ENCODE data around the gene S100A16. TPM values are rescaled to one million over a fixed set of nuclear protein-coding genes. Genes with fewer than 3 reads are reported as not detected.

The S100A16 gene
- total and polyA plus RNA-seq, 9 of the 15 experiments (the other 6 are each of a cell fraction or from before 2014, with no cell fraction given) = 1.6 to 6.9 (median 4.3) TPM

DNA sequence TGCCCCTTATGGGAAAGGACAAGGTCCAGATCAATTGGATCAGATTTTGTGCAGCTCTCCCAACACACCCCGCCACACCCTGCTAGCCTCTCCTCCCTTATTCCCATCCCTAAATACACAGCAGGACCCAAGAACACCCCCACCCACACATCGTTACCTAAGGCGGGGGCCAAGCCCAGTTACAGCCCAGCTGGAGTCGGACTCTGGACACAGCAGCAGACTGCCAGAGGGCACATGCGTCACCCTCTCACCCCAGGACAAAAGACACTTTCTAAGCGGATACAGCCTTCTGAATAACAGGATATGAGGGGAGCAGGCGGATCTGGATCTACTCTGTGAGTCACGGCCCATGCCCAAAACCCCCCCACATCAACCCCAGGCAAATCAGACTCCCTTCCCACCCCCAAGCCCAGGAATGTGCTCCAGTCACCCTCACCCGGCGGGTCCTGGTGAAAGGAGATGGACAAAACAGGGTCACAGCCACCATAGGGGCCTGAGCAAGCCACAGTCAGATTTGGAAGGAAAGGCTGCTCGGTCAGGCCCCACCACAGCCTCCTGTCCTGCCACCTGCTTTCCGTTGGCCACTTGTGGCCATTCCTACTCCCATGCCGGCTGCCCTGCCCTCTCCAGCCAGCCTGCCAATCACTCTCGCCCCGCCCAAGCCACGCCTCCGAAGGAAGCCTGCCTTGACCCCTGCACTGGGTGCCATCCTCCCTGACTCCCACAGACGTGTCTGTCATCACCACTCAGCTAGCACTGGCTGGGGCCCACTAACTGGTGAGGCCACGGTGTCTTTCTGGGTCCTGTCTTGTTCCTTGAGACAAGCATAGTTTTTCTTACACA, 4.0 kb downstream of the S100A16 start (continued):
- TF ChIP-seq, protein P1, sequence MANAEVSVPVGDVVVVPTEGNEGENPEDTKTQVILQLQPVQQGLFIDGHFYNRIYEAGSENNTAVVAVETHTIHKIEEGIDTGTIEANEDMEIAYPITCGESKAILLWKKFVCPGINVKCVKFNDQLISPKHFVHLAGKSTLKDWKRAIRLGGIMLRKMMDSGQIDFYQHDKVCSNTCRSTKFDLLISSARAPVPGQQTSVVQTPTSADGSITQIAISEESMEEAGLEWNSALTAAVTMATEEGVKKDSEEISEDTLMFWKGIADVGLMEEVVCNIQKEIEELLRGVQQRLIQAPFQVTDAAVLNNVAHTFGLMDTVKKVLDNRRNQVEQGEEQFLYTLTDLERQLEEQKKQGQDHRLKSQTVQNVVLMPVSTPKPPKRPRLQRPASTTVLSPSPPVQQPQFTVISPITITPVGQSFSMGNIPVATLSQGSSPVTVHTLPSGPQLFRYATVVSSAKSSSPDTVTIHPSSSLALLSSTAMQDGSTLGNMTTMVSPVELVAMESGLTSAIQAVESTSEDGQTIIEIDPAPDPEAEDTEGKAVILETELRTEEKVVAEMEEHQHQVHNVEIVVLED (CRISPR knock-in tag; IDR thresholded peaks at IDR 0.05) = peak; percentile 62
- TF ChIP-seq MTA3 (IDR thresholded peaks at IDR 0.05; ENCODE audit: borderline replicate concordance) (peak; percentile 62; the same call in 1 of the 2 replicates), PHTF2 (CRISPR knock-in tag; IDR thresholded peaks at IDR 0.05) (no peak), PCBP1 (IDR thresholded peaks at IDR 0.05; ENCODE audit: low read depth, low read length, poor library complexity, severe bottlenecking) (no peak), PHF8 (IDR thresholded peaks at IDR 0.05; ENCODE audit: borderline replicate concordance, low read length) (peak; percentile 25; the same call in 1 of the 2 replicates), RFX7 (CRISPR knock-in tag; IDR thresholded peaks at IDR 0.05) (no peak), CHCHD3 (CRISPR knock-in tag; IDR thresholded peaks at IDR 0.05) (no peak), BCOR (IDR thresholded peaks at IDR 0.05) (0 out of 2 replicates have a peak, but pooled peaks have one; percentile 10), HOXB6 (CRISPR knock-in tag; IDR thresholded peaks at IDR 0.05; ENCODE audit: borderline replicate concordance) (no peak), HDAC2 (IDR thresholded peaks at IDR 0.05) (0 out of 2 replicates have a peak, but pooled peaks have one; percentile 52), RBFOX2 (IDR thresholded peaks at IDR 0.05; ENCODE audit: low read depth, low read length) (peak; percentile 65), DMBX1 (CRISPR knock-in tag; IDR thresholded peaks at IDR 0.05; ENCODE audit: borderline replicate concordance) (no peak; the same call in 1 of the 2 replicates), ZNF174 (CRISPR knock-in tag; IDR thresholded peaks at IDR 0.05) (no peak)
- TF ChIP-seq, protein P2, sequence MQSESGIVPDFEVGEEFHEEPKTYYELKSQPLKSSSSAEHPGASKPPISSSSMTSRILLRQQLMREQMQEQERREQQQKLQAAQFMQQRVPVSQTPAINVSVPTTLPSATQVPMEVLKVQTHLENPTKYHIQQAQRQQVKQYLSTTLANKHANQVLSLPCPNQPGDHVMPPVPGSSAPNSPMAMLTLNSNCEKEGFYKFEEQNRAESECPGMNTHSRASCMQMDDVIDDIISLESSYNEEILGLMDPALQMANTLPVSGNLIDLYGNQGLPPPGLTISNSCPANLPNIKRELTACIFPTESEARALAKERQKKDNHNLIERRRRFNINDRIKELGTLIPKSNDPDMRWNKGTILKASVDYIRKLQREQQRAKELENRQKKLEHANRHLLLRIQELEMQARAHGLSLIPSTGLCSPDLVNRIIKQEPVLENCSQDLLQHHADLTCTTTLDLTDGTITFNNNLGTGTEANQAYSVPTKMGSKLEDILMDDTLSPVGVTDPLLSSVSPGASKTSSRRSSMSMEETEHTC (IDR thresholded peaks at IDR 0.05) = no peak
- TF ChIP-seq, protein P3, sequence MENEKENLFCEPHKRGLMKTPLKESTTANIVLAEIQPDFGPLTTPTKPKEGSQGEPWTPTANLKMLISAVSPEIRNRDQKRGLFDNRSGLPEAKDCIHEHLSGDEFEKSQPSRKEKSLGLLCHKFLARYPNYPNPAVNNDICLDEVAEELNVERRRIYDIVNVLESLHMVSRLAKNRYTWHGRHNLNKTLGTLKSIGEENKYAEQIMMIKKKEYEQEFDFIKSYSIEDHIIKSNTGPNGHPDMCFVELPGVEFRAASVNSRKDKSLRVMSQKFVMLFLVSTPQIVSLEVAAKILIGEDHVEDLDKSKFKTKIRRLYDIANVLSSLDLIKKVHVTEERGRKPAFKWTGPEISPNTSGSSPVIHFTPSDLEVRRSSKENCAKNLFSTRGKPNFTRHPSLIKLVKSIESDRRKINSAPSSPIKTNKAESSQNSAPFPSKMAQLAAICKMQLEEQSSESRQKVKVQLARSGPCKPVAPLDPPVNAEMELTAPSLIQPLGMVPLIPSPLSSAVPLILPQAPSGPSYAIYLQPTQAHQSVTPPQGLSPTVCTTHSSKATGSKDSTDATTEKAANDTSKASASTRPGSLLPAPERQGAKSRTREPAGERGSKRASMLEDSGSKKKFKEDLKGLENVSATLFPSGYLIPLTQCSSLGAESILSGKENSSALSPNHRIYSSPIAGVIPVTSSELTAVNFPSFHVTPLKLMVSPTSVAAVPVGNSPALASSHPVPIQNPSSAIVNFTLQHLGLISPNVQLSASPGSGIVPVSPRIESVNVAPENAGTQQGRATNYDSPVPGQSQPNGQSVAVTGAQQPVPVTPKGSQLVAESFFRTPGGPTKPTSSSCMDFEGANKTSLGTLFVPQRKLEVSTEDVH (IDR thresholded peaks at IDR 0.05; ENCODE audit: low read depth, partially characterized antibody) = no peak
- TF ChIP-seq, protein P4, sequence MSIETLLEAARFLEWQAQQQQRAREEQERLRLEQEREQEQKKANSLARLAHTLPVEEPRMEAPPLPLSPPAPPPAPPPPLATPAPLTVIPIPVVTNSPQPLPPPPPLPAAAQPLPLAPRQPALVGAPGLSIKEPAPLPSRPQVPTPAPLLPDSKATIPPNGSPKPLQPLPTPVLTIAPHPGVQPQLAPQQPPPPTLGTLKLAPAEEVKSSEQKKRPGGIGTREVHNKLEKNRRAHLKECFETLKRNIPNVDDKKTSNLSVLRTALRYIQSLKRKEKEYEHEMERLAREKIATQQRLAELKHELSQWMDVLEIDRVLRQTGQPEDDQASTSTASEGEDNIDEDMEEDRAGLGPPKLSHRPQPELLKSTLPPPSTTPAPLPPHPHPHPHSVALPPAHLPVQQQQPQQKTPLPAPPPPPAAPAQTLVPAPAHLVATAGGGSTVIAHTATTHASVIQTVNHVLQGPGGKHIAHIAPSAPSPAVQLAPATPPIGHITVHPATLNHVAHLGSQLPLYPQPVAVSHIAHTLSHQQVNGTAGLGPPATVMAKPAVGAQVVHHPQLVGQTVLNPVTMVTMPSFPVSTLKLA (conservative IDR thresholded peaks at IDR 0.05) = peak in 1 of 2 experiments; percentile 22; a peak in 1 of 4 replicates
- TF ChIP-seq, protein P5, sequence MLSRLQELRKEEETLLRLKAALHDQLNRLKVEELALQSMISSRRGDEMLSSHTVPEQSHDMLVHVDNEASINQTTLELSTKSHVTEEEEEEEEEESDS (CRISPR knock-in tag; IDR thresholded peaks at IDR 0.05) = no peak
- TF ChIP-seq, protein P6, sequence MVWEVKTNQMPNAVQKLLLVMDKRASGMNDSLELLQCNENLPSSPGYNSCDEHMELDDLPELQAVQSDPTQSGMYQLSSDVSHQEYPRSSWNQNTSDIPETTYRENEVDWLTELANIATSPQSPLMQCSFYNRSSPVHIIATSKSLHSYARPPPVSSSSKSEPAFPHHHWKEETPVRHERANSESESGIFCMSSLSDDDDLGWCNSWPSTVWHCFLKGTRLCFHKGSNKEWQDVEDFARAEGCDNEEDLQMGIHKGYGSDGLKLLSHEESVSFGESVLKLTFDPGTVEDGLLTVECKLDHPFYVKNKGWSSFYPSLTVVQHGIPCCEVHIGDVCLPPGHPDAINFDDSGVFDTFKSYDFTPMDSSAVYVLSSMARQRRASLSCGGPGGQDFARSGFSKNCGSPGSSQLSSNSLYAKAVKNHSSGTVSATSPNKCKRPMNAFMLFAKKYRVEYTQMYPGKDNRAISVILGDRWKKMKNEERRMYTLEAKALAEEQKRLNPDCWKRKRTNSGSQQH (CRISPR knock-in tag; IDR thresholded peaks at IDR 0.05) = no peak

Data from K562 (cell line).